ENCODE data around the gene SDHB. TPM values are rescaled to one million over a fixed set of nuclear protein-coding genes. Genes with fewer than 3 reads are reported as not detected.

SDHB gene
- total and polyA plus RNA-seq, 2 experiments from 2014 or later, result 126 to 156 TPM

GRCh38 chr1:17007121-17007520, 46.7 kb downstream of the SDHB start:
- H3K9me3 ChIP-seq (ENCODE audit: low read depth), result no peaks in the 10 kb centered on the region
- H3K36me3 ChIP-seq, result peaks cover 5% of the 10 kb centered on the region
- no peak for TF ChIP-seq CTCF (IDR thresholded peaks at IDR 0.05; ENCODE audit: low read depth, low read length)
- no peak overlapping the region for H3K4me3 ChIP-seq
- no peaks in the 10 kb centered on the region for H3K4me1 ChIP-seq (ENCODE audit: low read depth)
- no peaks in the 10 kb centered on the region for H3K27me3 ChIP-seq
- no peak for DNase-seq (ENCODE audit: low read depth in 1 of 2, low spot score in 1 of 2)
- H3K27ac ChIP-seq, result no peak overlapping the region

- Histone ChIP-seq H3K27ac (no peak overlapping the region), H3K27me3 (no peaks in the 10 kb centered on the region), H3K9me3 (ENCODE audit: low read depth) (no peaks in the 10 kb centered on the region), H3K4me1 (ENCODE audit: low read depth) (no peaks in the 10 kb centered on the region), H3K4me3 (no peak overlapping the region), H3K36me3 (peaks cover 5% of the 10 kb centered on the region)
- no peak for TF ChIP-seq CTCF (IDR thresholded peaks at IDR 0.05; ENCODE audit: low read depth, low read length)
- DNase-seq (ENCODE audit: low read depth in 1 of 2, low spot score in 1 of 2), result no peak
These were observed 48.5 kb downstream of the SDHB start for GRCh38 chr1:17005365-17005740.

GRCh38 chr1:17004466-17005364, 49.1 kb downstream of the SDHB start:
- H3K27ac ChIP-seq, result no peak overlapping the region
- H3K27me3 ChIP-seq, result no peaks in the 10 kb centered on the region
- DNase-seq (ENCODE audit: low read depth in 1 of 2, low spot score in 1 of 2), result no peak
- peak; percentile 14 for TF ChIP-seq CTCF (IDR thresholded peaks at IDR 0.05; ENCODE audit: low read depth, low read length)
- H3K4me1 ChIP-seq (ENCODE audit: low read depth), result no peaks in the 10 kb centered on the region
- no peaks in the 10 kb centered on the region for H3K9me3 ChIP-seq (ENCODE audit: low read depth)
- H3K4me3 ChIP-seq, result no peak overlapping the region
- peaks cover 5% of the 10 kb centered on the region for H3K36me3 ChIP-seq

- H3K27me3 ChIP-seq, result no peaks in the 10 kb centered on the region
- H3K4me3 ChIP-seq, result no peak overlapping the region
- no peak overlapping the region for H3K27ac ChIP-seq
- TF ChIP-seq CTCF (IDR thresholded peaks at IDR 0.05; ENCODE audit: low read depth, low read length), result no peak
- H3K9me3 ChIP-seq (ENCODE audit: low read depth), result no peaks in the 10 kb centered on the region
- peaks cover 5% of the 10 kb centered on the region for H3K36me3 ChIP-seq
- no peak for DNase-seq (ENCODE audit: low read depth in 1 of 2, low spot score in 1 of 2)
- no peaks in the 10 kb centered on the region for H3K4me1 ChIP-seq (ENCODE audit: low read depth)
These were observed 51.3 kb downstream of the SDHB start for GRCh38 chr1:17002524-17002902.

GRCh38 chr1:17001760-17002523, 51.9 kb downstream of the SDHB start:
- Histone ChIP-seq H3K27me3 (no peaks in the 10 kb centered on the region), H3K27ac (no peak overlapping the region), H3K4me1 (ENCODE audit: low read depth) (no peaks in the 10 kb centered on the region), H3K36me3 (peaks cover 5% of the 10 kb centered on the region), H3K9me3 (ENCODE audit: low read depth) (no peaks in the 10 kb centered on the region), H3K4me3 (no peak overlapping the region)
- TF ChIP-seq CTCF (IDR thresholded peaks at IDR 0.05; ENCODE audit: low read depth, low read length), result no peak
- no peak for DNase-seq (ENCODE audit: low read depth in 1 of 2, low spot score in 1 of 2)
